HepG2 (cell line): Measurements from ENCODE around the gene SPAG9. TPM values are rescaled to one million over a fixed set of nuclear protein-coding genes. Genes with fewer than 3 reads are reported as not detected.

ENCODE experiments used
- ATAC-seq: fragments of 200-7000 bp; cut with Tn5 transposase; 3 replicates; pipeline ENCODE4 v1.9.1; 2020; ENCODE audit warnings: mild to moderate bottlenecking, moderate library complexity
- BruUV-seq: library from RNA; stranded (reverse); fragments of 400-500 nt; replicated peaks from 2 replicates; lab custom pipeline; 2021; lab: Mats Ljungman, UMichigan
- CTCF ChIA-PET: fragments of 300-600 bp; formaldehyde crosslinking; extraction: SDS; loops from one replicate; lab custom pipeline; 2021; ENCODE audit warnings: low total read pairs, inconsistent platforms, low intra/inter-chr PET ratio; lab: Yijun Ruan, JAX
- POLR2A ChIA-PET: fragments of 350-600 bp; sonication (Branson Sonifier 250); formaldehyde crosslinking; loops from one replicate; lab custom pipeline; 2020; ENCODE audit warnings: antibody characterized with exemption, inconsistent platforms; lab: Yijun Ruan, JAX
- DNase-seq: peaks from one replicate; pipeline ENCODE4 v3.0.0-alpha.2; 2015; ENCODE audit warnings: low spot score
- FAIRE-seq: peaks from 3 replicates; lab custom pipeline; 2011; peaks lifted over from hg19 to GRCh38; lab: Jason Lieb, UNC
- H2AFZ ChIP-seq: one replicate; pipeline ENCODE4 v1.6.1; 2011; ENCODE audit warnings: low read length, inconsistent platforms
- H3K27ac ChIP-seq: fragments of 300-600 bp; 3 replicates; pipeline ENCODE4 v1.8.0; 2011; ENCODE audit warnings: mixed run types, mild to moderate bottlenecking, mixed read lengths, low read length, inconsistent platforms; ENCODE audit not compliant: insufficient read depth; ENCODE audit errors: extremely low read length
- H3K27me3 ChIP-seq, 2 experiments: fragments of 200-600 bp in 1 of 2; 2 replicates in 1 of 2; 3 replicates in 1 of 2; pipeline versions ENCODE4 v1.6.0 to v1.8.0; 2011; ENCODE audit warnings: low read length in 2 of 2, mild to moderate bottlenecking in 2 of 2, moderate library complexity in 2 of 2, inconsistent platforms in 1 of 2; ENCODE audit not compliant: insufficient read depth in 2 of 2, control insufficient read depth in 1 of 2
- H3K36me3 ChIP-seq, 2 experiments: fragments of 200-600 bp in 1 of 2; replicated peaks in 1 of 2; 2 replicates in 1 of 2; 3 replicates in 1 of 2; pipeline versions ENCODE4 v1.5.1 to v1.8.0; 2011; ENCODE audit warnings: low read length in 2 of 2, inconsistent platforms in 1 of 2; ENCODE audit not compliant: insufficient read depth in 2 of 2, control insufficient read depth in 1 of 2
- H3K4me1 ChIP-seq: 2 replicates; pipeline ENCODE4 v1.5.1; 2012; ENCODE audit warnings: low read length, inconsistent platforms; ENCODE audit not compliant: insufficient read depth
- H3K4me2 ChIP-seq: 2 replicates; pipeline ENCODE4 v1.6.0; 2011; ENCODE audit warnings: low read depth, low read length, inconsistent platforms
- H3K4me3 ChIP-seq, 3 experiments: fragments of 200-600 bp in 1 of 3; sonication (generic), shearing (Covaris generic) in 1 of 3; replicated peaks in 1 of 3; 2 replicates each; pipeline ENCODE4 v1.5.1; 2011 to 2016; ENCODE audit warnings: low read length in 3 of 3, inconsistent platforms in 2 of 3, low read depth in 2 of 3, mild to moderate bottlenecking in 2 of 3, control low read depth in 1 of 3, mixed read lengths in 1 of 3; ENCODE audit not compliant: insufficient read depth in 1 of 3
- H3K79me2 ChIP-seq: one replicate; pipeline ENCODE4 v1.6.1; 2011; ENCODE audit warnings: low read length, inconsistent platforms; ENCODE audit not compliant: insufficient read depth
- H3K9ac ChIP-seq: 2 replicates; pipeline ENCODE4 v1.6.0; 2011; ENCODE audit warnings: mild to moderate bottlenecking, low read depth, low read length, inconsistent platforms; ENCODE audit not compliant: insufficient read depth
- H3K9me3 ChIP-seq: 2 replicates; pipeline ENCODE4 v1.5.1; 2012; ENCODE audit warnings: mild to moderate bottlenecking, low read length
- H4K20me1 ChIP-seq: 2 replicates; pipeline ENCODE4 v1.6.0; 2011; ENCODE audit warnings: inconsistent platforms, mild to moderate bottlenecking, low read length, moderate library complexity; ENCODE audit not compliant: insufficient read depth
- ELK4 ChIP-seq: sonication (generic); formaldehyde crosslinking; IDR thresholded peaks from 2 replicates; pipeline ENCODE4 v1.9.0; 2021; ENCODE audit warnings: missing genetic modification reagents, borderline replicate concordance
- GPN1 ChIP-seq: sonication (generic); formaldehyde crosslinking; IDR thresholded peaks from 2 replicates; pipeline ENCODE4 v1.5.1; 2020; ENCODE audit warnings: missing genetic modification reagents, borderline replicate concordance
- JUND ChIP-seq: sonication (generic); formaldehyde crosslinking; IDR thresholded peaks from 2 replicates; pipeline ENCODE4 v1.8.0; 2022; ENCODE audit warnings: mild to moderate bottlenecking, missing genetic modification reagents
- KLF15 ChIP-seq: sonication (generic); formaldehyde crosslinking; IDR thresholded peaks from 2 replicates; pipeline ENCODE4 v1.8.1; 2023; ENCODE audit warnings: borderline replicate concordance, mild to moderate bottlenecking, inconsistent platforms, missing genetic modification reagents, mixed read lengths
- NCOA5 ChIP-seq: sonication (generic); formaldehyde crosslinking; IDR thresholded peaks from 2 replicates; pipeline ENCODE4 v1.4.0; 2020; ENCODE audit warnings: missing genetic modification reagents
- PAWR ChIP-seq: sonication (generic); formaldehyde crosslinking; IDR thresholded peaks from 2 replicates; pipeline ENCODE4 v1.4.0; 2020; ENCODE audit warnings: missing genetic modification reagents, mild to moderate bottlenecking, borderline replicate concordance
- ZFP36L1 ChIP-seq: sonication (generic); formaldehyde crosslinking; IDR thresholded peaks from 2 replicates; pipeline ENCODE4 v1.8.0; 2022; ENCODE audit warnings: mild to moderate bottlenecking, missing genetic modification reagents, moderate library complexity
- ZNF337 ChIP-seq: sonication (generic); formaldehyde crosslinking; IDR thresholded peaks from 2 replicates; pipeline ENCODE4 v1.5.1; 2020; ENCODE audit warnings: missing genetic modification reagents, low read depth, mild to moderate bottlenecking, borderline replicate concordance
- ZNF660 ChIP-seq: sonication (generic); formaldehyde crosslinking; IDR thresholded peaks from 2 replicates; pipeline ENCODE4 v1.5.1; 2020; ENCODE audit warnings: mild to moderate bottlenecking, low read depth, missing genetic modification reagents, borderline replicate concordance
- ZNF691 ChIP-seq: sonication (generic); formaldehyde crosslinking; IDR thresholded peaks from 2 replicates; pipeline ENCODE4 v1.4.0; 2020; ENCODE audit warnings: missing genetic modification reagents, low read depth, mild to moderate bottlenecking, borderline replicate concordance
- ZNF839 ChIP-seq: sonication (generic); formaldehyde crosslinking; IDR thresholded peaks from 2 replicates; pipeline ENCODE4 v1.4.0; 2020; ENCODE audit warnings: missing genetic modification reagents, mild to moderate bottlenecking, borderline replicate concordance
- WGBS: methylation state at CpG from one replicate; pipeline ENCODE4 v1.1.6; 2017; ENCODE audit warnings: low lambda C conversion rate; 5-methylcytosine and 5-hydroxymethylcytosine counted together
- in situ Hi-C: cut with HindIII; loops from 2 replicates; pipeline ENCODE4 v1.10.0; 2017; ENCODE audit warnings: low pct_unique_long_range_greater_than_20kb; ENCODE audit not compliant: extremely low pct_ligation_motif_present
- intact Hi-C: fragments of 100-400 bp; cut with micrococcal nuclease; formaldehyde crosslinking; loops from one replicate; pipeline ENCODE4 v1.10.0; 2022; ENCODE audit not compliant: unreplicated experiment
- polyA plus RNA-seq, 8 experiments: library from polyadenylated mRNA; depleted of rRNA in 3 of 8; stranded (reverse) in 7 of 8; unstranded in 1 of 8; fragments of >200 nt; fragmentation: Illumina TruSeq in 4 of 8; extraction: Trizol in 4 of 8; gene quantifications; 2 replicates each; pipeline versions ENCODE4 v1.2.1 to v1.2.3, GENCODE V29; 2011 to 2016; ENCODE audit warnings: low read depth in 4 of 8, missing spikeins in 1 of 8, mixed read lengths in 1 of 8; ENCODE audit not compliant: insufficient read depth in 1 of 8
- total RNA-seq, 5 experiments: library from RNA; depleted of rRNA; stranded (reverse); fragments of >200 nt; fragmentation: Illumina TruSeq; extraction: Trizol; gene quantifications; 2 replicates each; pipeline ENCODE4 v1.2.3, GENCODE V29; 2016; ENCODE audit warnings: low read depth in 1 of 5

SPAG9 gene
- total and polyA plus RNA-seq, 2 of the 13 experiments (the other 11 are each of a cell fraction or from before 2014, with no cell fraction given): 43.2 to 78.6 TPM

DNA sequence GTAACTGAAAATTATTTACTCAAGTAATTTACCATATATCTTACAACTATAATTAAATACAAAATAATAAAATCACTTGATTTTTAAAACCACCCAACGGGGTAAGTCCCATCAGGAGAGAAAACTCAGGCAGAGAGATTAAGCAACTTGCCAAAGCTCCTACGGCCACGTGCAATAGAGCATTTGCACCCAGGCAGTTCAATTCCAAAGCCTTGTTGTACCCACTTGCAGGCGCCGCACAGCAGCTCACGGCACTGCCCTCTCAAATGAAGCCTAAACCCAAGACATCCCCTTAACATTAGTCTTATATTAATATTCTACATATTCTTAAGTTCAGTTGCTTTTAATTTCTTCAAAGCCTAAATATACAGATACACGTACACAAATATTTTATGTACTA is 75.7 kb downstream of the SPAG9 start (continued):
- TF ChIP-seq ELK4 (no peak), GPN1 (CRISPR knock-in tag) (no peak), JUND (CRISPR knock-in tag) (no peak), PAWR (CRISPR knock-in tag) (no peak), KLF15 (CRISPR knock-in tag) (no peak), ZNF691 (CRISPR knock-in tag) (no peak)

- Histone ChIP-seq H3K27me3 (no peaks in the 10 kb centered on the region), H4K20me1 (no peaks in the 10 kb centered on the region), H2AFZ (no peak overlapping the region), H3K9ac (no peak overlapping the region), H3K4me2 (no peak overlapping the region), H3K9me3 (no peaks in the 10 kb centered on the region), H3K27ac (no peak overlapping the region), H3K36me3 (peaks cover 6 to 42% of the 10 kb centered on the region in 2 experiments), H3K79me2 (peaks cover 2% of the 10 kb centered on the region), H3K4me3 (no peak overlapping the region), H3K4me1 (no peaks in the 10 kb centered on the region)
- FAIRE-seq (no peak), ATAC-seq (no peak), DNase-seq (no peak)
- CTCF ChIA-PET: no interaction called here
- TF ChIP-seq ZNF337 (CRISPR knock-in tag) (no peak), ZFP36L1 (CRISPR knock-in tag) (no peak), NCOA5 (CRISPR knock-in tag) (no peak), ZNF660 (CRISPR knock-in tag) (no peak), ZNF839 (no peak)
- 97% methylated on average over 3 of the region's 3 CpGs for WGBS
- POLR2A ChIA-PET: no interaction called here
- intact Hi-C loops: no loop called here
- BruUV-seq: no TSS peak
- in situ Hi-C loops: no loop called here
Measured at GRCh38 chr17:51036084-51036483, 84.6 kb downstream of the SPAG9 start.
